8988T (cell line): Measurements from ENCODE around the gene SPOP.
A peak's percentile ranks its signal among the peaks of the same experiment; 100 is the strongest.
"Not testable (repeated sequence)": the region's sequence is repeated elsewhere in the genome, so short reads cannot be mapped to it uniquely, and the experiment has no call there.

Source experiments
- DNase-seq: peaks from one replicate; pipeline ENCODE4 v3.0.0; 2011

The SPOP gene

DNA sequence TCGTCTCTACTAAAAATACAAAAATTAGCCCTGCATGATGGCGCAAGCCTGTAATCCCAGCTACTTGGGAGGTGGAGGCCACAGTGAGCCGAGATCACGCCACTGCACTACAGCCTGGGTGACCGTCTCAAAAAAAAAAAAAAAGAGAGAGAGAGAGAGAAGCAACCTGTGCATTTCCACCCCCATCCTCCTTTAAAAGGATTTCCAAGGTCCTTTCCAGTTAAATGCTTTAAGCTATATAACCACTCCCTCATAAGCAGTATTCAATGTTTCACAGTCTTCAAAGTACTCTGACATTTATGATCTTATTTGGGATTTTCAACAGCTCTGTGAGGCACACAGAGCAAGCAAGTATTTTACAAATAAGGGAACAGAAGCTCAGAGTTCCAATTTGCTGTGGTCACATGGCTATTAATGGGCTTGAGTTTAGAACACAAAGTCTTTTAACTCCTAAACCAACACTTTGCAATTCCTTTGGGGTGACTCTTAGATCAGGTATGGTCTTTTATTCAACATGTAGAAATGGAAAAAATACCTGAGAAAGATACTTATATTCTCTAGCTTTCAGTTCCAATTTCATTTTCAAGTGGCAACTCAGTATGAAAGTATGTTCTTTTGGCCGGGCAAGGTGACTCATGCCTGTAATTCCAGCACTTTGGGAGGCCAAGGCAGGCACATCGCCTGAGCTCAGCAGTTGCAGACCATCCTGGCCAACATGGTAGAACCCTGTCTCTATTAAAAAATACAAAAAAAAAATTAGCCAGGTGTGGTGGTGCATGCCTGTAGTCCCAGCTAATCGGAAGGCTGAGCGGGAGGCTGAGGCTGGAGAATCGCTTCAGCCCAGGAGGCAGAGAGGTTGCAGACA lies 31.3 kb downstream of the SPOP start:
- no peak for DNase-seq

DNA sequence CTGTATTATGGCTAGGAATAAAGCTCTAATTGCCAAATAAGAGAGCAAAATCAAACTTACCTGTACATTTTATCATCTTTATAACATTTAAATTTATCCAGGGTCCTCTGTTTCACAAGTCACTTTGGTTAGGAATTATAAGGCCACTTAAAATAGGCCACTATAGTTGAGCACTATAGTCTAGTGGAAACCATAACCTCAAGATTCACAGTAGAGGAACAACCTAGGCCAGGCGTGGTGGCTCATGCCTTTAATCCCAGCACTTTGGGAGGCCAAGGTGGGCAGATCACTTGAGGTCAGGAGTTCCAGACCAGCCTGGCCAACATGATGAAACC lies 31.9 kb downstream of the SPOP start:
- not testable (repeated sequence) for DNase-seq

DNA sequence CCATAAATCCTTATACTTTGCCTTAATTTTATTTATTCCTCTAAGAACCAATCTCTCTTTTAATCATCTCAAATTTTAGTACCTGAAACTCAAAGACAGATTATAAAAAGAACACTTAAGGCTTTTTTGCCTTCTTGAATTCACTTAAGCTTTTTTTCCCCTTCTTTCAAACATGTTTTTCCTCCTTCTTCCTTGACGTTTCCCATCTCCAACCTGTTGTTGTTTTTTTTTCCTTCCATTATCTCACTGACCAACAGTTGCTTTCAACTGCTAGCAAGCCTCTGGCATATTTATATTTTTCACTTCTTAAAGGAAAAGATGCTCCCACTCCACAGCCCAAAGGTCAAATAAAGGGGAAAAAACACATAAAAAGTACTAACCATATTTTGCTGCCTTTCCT lies 32.2 kb downstream of the SPOP start:
- no peak for DNase-seq

DNA sequence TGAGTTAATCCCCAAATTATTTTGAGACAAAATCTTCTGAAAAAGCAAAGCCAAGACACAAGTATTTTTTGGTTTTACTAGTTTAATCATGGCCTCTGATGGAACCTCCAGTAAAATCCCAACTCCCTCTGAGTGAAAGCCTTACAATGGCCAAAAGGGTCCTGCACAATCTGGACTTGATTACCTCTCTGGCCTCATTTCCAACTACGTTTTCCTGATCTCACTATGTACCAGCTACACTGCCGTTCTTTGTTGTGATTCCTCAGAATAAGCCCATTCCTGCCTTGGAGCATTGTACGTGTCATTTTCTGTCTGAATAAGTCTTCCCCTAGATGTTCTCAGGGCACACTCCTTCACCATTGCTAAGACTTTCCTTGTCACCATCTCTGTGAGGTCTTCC lies 37.3 kb downstream of the SPOP start:
- DNase-seq, result no peak

DNA sequence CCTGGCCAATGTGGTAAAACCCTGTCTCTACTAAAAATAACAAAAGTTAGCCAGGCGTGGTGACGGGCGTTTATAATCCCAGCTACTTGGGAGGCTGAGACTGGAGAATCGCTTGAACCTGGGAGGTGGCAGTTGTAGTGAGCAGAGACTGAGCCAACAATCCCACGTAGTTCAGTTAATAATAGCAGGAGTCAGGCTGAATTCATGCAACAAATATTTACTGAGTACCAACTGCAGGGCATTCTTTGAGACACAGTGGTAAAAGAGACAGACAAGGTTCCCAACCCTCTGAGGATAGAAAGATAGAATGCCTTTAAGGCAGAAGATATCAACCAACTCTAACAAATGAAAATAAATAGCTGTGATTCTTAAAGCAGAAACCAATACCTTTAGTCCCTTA lies 39.1 kb downstream of the SPOP start:
- DNase-seq, result no peak

DNA sequence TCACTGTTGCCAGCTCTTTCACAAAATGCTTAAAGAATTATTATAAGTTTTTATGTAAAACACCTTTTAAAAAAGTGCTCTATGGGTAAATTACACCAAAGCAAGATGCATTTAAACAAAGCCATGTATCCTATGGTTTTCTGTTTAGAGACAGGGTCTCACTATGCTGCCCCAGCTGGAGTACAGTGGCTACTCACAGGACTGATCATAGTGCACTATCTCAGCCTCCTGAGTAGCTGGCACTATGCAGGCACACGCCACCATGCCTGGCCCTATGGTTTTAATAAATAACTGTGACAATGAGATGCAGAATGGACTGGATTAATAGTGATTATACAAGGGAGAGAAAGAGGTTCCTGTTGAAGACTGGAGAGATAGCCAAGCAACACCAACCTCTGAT lies 40.2 kb downstream of the SPOP start:
- no peak for DNase-seq

DNA sequence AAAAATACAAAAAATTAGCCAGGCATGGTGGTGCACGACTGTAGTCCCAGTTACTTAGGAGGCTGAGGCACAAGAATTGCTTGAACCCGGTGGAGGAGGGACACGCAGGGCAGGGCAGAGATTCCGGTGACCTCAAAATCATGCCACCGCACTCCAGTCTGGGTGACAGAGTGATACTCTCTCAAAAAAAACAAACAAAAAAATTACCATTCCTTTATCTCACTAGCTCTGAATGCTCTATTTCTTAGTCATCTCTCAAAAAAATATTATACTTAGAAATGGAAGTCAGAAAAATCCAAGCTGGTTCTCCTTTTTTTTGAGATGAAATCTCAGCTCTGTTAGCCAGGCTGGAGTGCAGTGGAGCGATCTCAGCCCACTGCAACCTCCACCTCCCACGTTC lies 40.8 kb downstream of the SPOP start:
- no peak for DNase-seq

DNA sequence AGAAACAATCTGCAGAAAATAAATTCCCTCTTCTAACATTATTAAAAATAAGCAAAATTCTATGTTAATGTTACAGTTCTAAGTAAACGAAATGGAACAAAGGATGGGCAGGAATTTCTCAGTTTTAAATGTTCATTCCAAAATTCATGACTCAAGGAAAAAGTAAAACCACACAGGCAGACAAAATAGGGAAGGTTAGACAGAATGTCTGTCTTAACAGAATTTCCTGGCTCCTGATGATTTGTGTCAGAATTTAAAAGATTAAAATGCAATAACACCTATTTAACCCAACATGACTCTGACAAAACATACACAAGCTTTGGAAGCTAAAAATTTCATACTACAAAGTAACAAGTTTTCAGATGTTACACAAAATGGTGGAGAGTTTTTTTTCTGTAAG lies 42.8 kb downstream of the SPOP start:
- no peak for DNase-seq

- no peak for DNase-seq
Observed at GRCh38 chr17:49634485-49634860, 43.4 kb downstream of the SPOP start.

GRCh38 chr17:49633762-49634484 lies 44.0 kb downstream of the SPOP start:
- DNase-seq, result no peak

- no peak for DNase-seq
Observed at GRCh38 chr17:49633250-49633649, 44.6 kb downstream of the SPOP start.

DNA sequence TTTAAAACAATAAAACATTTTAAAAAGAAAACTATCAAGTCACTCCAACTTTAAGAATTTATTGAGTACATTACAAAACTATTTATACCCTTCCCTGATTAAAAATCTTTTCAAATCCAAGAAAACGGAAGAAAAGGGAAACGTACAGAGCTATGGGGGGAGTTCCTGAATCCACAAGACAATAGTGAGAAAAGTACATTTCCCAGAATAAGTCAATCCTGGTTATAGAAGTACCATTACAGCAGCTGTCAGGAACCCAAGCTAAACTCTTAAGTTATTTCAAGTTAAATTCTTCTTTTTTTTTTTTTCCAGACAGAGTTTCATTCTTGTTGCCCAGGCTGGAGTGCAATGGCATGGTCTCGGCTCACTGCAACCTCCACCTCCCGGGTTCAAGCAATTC lies 45.7 kb downstream of the SPOP start:
- no peak for DNase-seq

- no peak for DNase-seq
Observed at GRCh38 chr17:49631496-49631895, 46.4 kb downstream of the SPOP start.

GRCh38 chr17:49630113-49630900 lies 47.6 kb downstream of the SPOP start:
- no peak for DNase-seq

- DNase-seq, result no peak
Observed at GRCh38 chr17:49629447-49629846, 48.5 kb downstream of the SPOP start.

GRCh38 chr17:49624896-49625295 lies 53.0 kb downstream of the SPOP start:
- no peak for DNase-seq

DNA sequence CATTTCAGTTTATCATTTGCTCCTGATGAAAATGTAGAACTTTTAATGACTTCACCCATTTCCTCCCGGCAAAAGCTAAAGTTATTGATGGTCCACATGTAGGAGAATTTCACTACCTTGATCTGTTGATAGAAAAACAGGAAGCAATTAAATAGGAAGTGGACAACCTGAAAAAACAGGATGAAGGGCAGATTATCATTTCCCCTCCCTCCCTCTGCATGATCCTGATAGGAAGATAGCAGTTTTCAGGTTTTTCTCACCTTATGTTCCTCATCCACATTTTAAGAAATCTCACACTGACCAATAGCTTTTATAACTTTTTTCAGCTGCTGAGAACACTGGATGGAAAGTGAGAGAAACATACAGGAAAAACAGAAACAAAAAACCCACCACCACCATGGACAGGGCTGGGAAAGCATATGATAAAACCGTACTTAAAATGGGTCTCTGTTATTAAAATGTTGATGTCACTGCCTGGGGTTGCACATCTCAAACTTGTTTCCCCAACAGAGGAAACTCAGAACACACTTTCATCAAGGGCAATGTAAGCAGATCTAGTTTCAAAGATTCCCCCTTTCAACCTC lies 55.9 kb downstream of the SPOP start:
- DNase-seq, result no peak

GRCh38 chr17:49621420-49621819 lies 56.5 kb downstream of the SPOP start:
- no peak for DNase-seq

GRCh38 chr17:49618028-49618611 lies 59.8 kb downstream of the SPOP start:
- DNase-seq, result no peak

GRCh38 chr17:49616601-49617131 lies 61.2 kb downstream of the SPOP start:
- no peak for DNase-seq

DNA sequence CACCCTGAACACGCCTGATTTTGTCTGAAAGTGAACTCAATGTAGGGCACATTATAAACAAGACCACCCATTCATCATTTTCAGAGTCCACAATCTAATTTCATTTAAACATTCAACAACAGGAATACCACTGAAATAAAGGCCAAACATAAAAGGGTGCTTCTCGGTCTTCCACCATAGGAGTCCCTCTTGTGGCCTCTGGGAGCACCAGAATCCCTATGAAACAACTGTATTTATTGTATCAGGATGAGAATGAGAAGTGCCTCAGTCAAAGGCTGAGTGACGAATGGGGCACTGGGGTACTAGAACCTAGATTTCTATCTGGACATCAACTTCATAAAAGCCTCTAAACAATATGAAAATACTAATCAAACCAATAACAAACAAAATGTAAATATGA lies 61.8 kb downstream of the SPOP start:
- DNase-seq, result peak; percentile 18

- DNase-seq, result no peak
Observed at GRCh38 chr17:49613182-49613800, 64.6 kb downstream of the SPOP start.
